Measurements from ENCODE around the gene SHISA8.

SHISA8 gene

DNA sequence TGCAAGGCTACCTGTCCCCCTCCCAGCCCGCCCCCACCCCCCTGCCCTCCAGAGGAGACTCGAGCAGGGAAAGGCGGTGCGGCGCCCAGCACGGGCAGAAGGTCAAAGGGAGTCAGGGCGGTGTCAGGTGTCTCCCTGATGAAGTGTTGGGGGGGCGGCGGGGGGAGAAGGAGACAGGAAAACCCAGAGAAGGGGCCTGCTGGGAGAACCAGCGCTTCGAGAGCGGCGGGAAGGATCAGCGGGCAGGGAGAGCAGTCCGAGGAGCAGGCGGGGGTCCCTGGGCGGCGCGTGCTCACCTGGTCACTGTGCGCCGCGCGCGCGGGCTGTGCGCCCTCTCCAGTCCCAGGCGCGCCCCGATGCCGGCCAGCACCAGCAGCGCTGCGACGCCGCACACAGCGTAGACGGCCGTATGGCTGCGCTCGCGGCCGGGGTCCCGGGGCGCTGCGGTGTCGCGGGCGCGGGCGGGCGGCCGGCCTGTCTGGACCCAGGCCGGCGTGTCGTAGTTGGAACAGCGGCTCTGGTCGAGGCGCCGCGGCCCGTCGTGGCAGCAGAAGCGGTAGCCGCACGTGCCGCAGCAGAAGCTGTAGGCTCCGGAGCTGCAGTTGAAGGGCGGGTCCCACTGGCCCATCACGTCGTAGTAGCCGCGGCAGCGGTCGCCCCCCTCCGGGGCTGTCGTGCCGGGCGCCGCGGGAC, 886 bp downstream of the SHISA8 start:
- no peak for DNase-seq (ENCODE audit: low read depth)

DNA sequence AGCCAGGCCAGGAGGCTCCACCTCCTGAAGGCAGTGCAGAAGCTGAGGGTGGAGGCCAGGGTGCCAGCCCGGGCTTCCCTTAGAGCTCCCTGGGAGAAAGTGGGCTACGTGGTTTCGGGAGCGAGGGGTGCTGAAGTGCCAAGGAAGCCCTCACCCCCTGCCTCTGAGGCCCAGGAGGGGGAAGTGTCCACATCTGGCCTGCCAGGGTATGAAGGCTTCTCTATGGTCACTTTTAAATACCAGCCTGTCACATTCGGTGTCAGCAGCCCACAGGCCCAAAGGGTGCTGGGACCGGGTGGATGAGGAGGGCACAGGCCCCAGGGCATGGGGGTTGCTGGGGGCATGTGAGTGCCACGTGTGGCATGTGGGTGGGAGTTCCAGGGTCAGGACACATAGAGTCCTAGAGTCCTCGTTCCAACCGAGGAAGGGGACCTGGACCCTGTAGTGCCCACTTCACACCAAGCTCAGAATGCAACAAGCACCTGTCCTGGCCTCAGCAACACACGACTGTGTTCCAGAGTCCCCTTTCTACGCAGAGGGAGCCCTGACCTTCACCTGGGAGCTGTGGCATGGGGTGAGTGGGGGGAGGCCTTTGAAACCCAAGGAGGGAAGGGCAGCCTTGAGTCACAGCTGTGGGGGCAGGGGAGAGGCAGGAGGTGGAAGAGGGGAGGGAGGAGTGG, 1.7 kb downstream of the SHISA8 start:
- no peak for DNase-seq (ENCODE audit: low read depth)

GRCh38 chr22:41912338-41913039, 2.4 kb downstream of the SHISA8 start:
- DNase-seq (ENCODE audit: low read depth), result no peak

DNA sequence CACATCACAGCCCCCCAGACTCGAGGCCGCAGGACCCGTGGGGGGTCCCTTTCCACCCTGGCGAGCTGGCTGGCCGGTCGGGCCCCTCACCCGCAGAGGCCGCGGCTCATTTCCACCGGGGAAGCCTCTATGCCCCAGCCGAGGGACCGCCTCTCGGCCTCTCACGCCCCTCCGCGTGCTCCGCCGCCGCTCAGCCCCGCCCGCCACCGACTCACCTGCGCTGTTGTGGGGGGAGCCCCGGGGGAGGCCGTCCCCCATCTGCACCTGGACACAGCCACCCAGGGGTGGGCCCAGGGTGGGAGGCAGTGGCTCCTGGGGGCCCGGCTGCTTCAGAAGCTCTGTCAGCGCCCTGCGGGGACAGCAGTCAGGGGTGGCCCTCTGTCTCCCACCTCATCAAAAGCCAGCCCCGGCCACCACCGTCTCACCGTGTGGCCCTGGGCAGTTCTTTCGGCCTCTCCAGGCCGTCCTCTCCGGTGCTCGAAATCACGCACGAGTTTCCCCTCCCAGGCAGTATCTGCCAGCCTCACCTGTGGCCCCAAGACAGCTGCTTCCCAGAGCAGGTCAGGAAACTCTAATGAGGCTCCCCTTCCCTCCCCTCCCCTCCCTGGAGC, 3.8 kb downstream of the SHISA8 start:
- no peak for DNase-seq (ENCODE audit: low read depth)

DNA sequence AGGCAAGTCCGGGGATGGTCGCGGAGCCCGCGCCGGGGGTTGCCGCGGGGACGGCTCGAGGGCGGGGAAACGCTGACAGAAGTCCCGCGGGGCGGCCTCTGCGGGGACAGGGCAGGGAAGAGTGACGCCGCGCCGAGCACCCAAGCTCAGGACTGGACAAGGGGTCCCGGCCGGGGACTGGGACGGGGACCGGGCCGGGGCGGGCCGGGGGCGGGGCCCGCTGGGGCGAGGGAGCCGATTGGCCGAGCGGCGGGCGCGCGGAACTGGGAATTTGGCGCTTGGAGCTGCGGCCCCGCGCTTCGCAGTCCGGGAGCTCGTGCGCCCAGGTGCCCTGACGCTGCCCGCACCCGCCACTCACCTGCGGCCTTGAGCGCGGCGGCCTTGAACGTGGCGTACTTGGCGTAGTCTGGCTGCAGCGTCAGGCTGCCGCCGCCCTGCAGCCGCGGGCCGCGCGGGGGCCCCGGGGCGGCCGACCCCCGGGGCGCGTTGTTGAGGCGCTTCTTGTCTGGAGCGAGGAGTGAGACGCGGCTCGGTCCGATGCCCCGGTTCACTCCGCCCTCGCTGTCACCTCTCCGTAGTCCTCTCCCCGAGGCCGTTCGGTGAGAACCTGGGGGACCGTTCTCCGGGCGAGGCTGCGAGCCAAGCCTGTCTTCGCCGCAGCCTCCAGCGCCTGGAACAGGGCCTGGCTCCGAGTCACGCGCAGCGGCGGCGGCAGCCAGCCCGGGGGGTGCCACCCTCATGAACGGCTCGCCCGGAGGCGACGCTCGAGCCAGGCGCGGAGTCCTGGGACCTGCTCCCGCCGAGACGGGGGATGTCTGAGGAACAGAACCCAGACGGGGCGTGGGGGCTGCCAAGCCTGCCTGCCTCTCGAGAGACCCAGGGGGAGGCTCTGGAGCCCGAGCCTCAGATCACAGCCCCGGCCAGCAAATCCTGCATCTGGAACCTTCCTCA, 4.5 kb downstream of the SHISA8 start:
- no peak for DNase-seq (ENCODE audit: low read depth)

GRCh38 chr22:41909310-41910049, 5.4 kb downstream of the SHISA8 start:
- DNase-seq (ENCODE audit: low read depth), result no peak

GRCh38 chr22:41908411-41909309, 6.2 kb downstream of the SHISA8 start:
- no peak for DNase-seq (ENCODE audit: low read depth)

GRCh38 chr22:41907436-41908401, 7.2 kb downstream of the SHISA8 start:
- DNase-seq (ENCODE audit: low read depth), result no peak

DNA sequence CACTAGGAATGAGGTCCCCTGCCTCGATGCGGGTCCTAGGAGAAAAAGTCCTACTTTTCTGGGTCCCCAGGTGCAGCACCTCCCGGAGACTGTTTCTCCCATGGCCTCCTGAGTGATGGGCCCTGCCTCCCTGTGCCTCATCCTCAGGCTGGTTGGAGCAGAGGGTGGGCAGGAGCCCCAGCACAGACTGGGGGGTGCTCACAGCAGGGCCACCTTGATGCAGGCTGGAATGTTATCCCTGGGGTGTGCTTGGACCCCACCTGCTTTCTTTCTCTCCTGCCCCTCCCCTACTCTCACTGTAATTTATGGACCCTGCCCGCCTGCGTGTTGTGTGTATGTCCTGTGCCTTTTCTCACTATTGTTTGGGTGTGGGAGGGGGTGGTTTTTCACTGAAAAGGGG, 8.1 kb downstream of the SHISA8 start:
- no peak for DNase-seq (ENCODE audit: low read depth)

DNA sequence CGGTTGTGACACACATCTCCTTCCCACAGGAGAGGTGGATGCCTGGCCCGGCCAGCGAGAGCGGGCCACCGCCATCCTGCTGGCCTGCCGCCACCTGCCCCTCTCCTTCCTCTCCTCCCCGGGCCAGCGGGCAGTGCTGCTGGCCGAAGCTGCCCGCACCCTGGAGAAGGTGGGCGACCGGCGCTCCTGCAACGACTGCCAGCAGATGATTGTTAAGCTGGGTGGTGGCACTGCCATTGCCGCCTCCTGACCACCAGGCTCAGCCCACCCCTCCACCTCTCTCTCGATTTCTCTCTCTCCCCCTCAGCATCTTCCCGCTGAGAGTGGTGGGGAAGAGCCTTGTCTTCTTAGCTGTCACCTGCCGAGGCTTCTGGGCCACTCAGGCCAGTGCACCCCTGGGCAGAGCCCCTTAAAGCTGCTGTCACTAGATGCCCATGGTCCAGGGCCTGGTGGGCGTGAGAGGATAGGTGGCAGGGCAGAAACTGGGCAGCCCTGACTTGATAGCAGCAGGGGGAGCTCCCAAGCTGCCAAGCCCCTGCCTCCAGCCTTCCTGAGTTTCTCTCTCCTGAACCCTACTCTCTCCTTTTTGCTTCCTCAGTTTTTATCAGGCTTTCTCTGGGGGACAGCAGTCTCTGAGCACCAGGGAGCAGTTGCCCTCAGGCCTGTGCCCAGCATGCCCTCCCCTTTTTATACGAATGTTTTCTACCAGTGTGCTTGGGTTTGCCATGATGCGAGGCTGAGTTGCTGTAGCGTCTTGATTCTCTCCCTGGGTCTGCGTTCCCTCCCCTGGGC, 9.3 kb downstream of the SHISA8 start:
- no peak for DNase-seq (ENCODE audit: low read depth)

- no peak for DNase-seq (ENCODE audit: low read depth)
Observed at GRCh38 chr22:41904450-41905410, 10.1 kb downstream of the SHISA8 start.

DNA sequence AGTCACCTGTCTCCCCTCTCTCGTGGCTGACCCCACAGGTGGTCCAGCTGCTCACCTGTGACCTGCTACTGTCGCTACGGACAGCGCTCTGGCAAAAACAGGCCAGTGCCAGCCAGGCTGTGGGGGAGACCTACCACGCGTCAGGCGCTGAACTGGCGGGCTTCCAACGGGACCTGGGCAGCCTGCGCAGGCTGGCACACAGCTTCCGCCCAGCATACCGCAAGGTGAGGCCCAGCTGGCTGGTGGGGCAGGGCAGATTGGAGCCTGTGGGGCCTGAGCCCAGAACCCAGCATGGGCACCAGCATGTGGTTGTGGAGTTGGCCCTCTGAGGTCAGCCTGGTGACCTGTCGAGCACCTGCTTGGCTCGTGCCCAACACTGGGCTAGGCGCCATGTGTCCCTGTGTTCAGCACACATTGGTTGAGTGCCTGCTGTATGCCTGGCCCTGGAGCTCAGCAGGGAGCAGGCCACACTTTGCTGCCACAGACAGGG, 11.9 kb downstream of the SHISA8 start:
- DNase-seq (ENCODE audit: low read depth), result no peak

- DNase-seq (ENCODE audit: low read depth), result no peak
Observed at GRCh38 chr22:41902016-41902415, 12.9 kb downstream of the SHISA8 start.

DNA sequence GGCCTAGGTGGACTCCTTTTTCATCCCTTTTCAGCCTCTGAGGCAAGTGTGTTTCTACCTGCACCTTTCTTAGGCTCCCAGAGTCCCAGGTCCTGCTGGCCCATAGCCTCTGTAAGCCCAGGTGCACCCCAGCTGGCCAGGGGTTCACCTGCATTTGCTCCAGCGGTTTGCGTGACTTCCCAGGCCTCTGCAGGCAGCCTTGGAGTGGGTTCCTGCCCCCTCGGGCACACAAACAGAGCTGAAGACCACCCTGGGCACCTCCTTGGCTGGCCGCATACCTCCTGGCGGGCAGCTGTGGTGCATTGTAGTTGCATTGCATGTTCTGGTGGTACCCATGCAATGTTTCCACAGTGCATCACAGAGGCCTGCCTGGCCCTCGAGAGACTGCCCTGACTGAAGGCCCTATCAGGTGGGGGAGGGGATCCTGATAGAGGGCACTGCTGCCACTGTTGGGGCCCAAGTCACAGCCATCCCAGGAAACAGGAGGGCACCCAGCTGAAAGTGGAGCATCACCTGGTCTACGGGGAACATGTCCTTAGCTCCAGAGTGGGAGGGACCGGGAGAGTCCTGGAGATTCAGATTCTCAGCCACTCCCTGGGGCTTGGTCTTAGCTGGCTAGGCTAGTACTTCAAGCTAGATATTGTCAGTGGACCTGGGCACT, 14.1 kb downstream of the SHISA8 start:
- no peak for DNase-seq (ENCODE audit: low read depth)

- no peak for DNase-seq (ENCODE audit: low read depth)
Observed at GRCh38 chr22:41899992-41900651, 14.8 kb downstream of the SHISA8 start.

All from HS-27A (cell line).